Thyroid gland (tissue), 4 donors: ENCODE data around the gene TRIM50. TPM values are rescaled to one million over a fixed set of nuclear protein-coding genes. Genes with fewer than 3 reads are reported as not detected.

Source experiments
- DNase-seq, 2 donors: peaks; one replicate each; pipeline ENCODE4 v3.0.0-alpha.2; 2019
- H3K27ac ChIP-seq, 3 donors: fragments of 200-600 bp; sonication (generic); 1 replicate in 2 of 3; 2 replicates in 1 of 3; pipeline ENCODE4 v1.5.1; 2016 to 2019; ENCODE audit warnings: mild to moderate bottlenecking in 1 of 3, moderate library complexity in 1 of 3
- H3K27me3 ChIP-seq: fragments of 200-600 bp; sonication (generic); one replicate; pipeline ENCODE4 v1.5.1; 2019
- H3K36me3 ChIP-seq, 2 donors: fragments of 200-600 bp; sonication (generic); one replicate each; pipeline ENCODE4 v1.5.1; 2016 to 2019
- H3K4me1 ChIP-seq, 2 donors: fragments of 200-600 bp; sonication (generic); one replicate each; pipeline ENCODE4 v1.5.1; 2017 to 2019
- H3K4me3 ChIP-seq, 3 donors: fragments of 200-600 bp; sonication (generic); replicated peaks in 1 of 3; 1 replicate in 2 of 3; 2 replicates in 1 of 3; pipeline ENCODE4 v1.5.1; 2016; ENCODE audit warnings: mild to moderate bottlenecking in 1 of 3
- H3K9me3 ChIP-seq: fragments of 200-600 bp; sonication (generic); one replicate; pipeline ENCODE4 v1.5.1; 2017
- POLR2A ChIP-seq, 2 donors: fragments of 450-650 bp; IDR thresholded peaks; one replicate each; pipeline ENCODE4 v1.6.1; 2017; ENCODE audit warnings: antibody characterized with exemption in 2 of 2, mild to moderate bottlenecking in 2 of 2, moderate library complexity in 1 of 2
- WGBS, 2 donors: methylation state at CpG; one replicate each; pipeline ENCODE4 v1.1.5; 2017; 5-methylcytosine and 5-hydroxymethylcytosine counted together
- intact Hi-C: fragments of 100-400 bp; cut with DNase I; formaldehyde crosslinking; loops from one replicate; pipeline ENCODE4 v1.15.1; 2023
- total RNA-seq, 4 donors: library from RNA; depleted of rRNA; stranded (reverse); fragments of >200 nt; gene quantifications; one replicate each; pipeline ENCODE4 v1.2.3, GENCODE V29; 2016
- TF ChIP-seq, protein P1 (sequence below), 6 experiments: fragments of 200-600 bp in 3 of 6; fragments of 450-650 bp in 3 of 6; sonication (generic) in 3 of 6; IDR thresholded peaks; one replicate each; pipeline ENCODE4 v1.5.1; 2016 to 2019; ENCODE audit warnings: antibody characterized with exemption in 6 of 6, mild to moderate bottlenecking in 2 of 6, inconsistent platforms in 1 of 6, moderate library complexity in 1 of 6

TRIM50 gene
- total RNA-seq, 4 donors from 2014 or later: 1.0 to 1.7 (median 1.5) TPM; not detected in 1

DNA sequence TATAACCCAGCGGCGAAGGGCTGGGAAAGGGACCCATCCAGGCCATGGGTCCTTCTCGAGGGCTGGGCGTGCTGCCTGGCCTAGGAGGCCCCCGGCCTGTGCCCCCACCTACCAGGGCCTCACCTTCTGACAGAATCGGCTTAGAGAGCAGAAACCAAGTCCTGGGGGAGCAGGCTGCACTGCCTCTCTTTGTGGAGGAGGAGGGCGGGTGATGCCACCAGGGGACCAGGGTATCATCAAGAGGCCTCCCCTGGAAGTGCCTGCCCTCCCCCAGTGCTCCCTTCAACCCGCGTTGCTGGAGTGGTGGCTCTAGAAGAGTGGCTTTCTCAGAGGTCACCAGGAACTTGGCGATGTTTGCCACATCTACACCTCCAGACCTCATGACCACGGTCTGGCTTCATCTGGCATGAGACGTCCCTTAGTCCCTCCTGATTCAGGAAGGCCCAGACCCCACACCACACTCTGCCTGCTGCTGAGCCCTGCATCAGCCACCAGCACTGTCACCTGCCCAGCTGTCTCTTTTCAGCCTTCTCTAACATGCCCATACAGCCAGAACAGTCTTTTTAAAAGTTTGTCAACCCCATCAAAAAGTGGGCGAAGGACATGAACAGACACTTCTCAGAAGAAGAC lies 32.0 kb upstream of the TRIM50 start:
- Histone ChIP-seq H3K27ac (no peak overlapping the region), H3K27me3 (no peaks in the 10 kb centered on the region), H3K4me1 (peaks cover 15 to 17% of the 10 kb centered on the region in 2 donors), H3K4me3 (no peak overlapping the region), H3K36me3 (no peaks in the 10 kb centered on the region), H3K9me3 (no peaks in the 10 kb centered on the region)
- intact Hi-C loops: no loop called here
- 84 to 91% methylated on average over 11 to 13 of the region's 13 CpGs for WGBS, 2 donors
- DNase-seq: no peak
- TF ChIP-seq POLR2A (IDR thresholded peaks at IDR 0.05): no peak
- TF ChIP-seq, protein P1, sequence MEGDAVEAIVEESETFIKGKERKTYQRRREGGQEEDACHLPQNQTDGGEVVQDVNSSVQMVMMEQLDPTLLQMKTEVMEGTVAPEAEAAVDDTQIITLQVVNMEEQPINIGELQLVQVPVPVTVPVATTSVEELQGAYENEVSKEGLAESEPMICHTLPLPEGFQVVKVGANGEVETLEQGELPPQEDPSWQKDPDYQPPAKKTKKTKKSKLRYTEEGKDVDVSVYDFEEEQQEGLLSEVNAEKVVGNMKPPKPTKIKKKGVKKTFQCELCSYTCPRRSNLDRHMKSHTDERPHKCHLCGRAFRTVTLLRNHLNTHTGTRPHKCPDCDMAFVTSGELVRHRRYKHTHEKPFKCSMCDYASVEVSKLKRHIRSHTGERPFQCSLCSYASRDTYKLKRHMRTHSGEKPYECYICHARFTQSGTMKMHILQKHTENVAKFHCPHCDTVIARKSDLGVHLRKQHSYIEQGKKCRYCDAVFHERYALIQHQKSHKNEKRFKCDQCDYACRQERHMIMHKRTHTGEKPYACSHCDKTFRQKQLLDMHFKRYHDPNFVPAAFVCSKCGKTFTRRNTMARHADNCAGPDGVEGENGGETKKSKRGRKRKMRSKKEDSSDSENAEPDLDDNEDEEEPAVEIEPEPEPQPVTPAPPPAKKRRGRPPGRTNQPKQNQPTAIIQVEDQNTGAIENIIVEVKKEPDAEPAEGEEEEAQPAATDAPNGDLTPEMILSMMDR (IDR thresholded peaks at IDR 0.05): no peak

DNA sequence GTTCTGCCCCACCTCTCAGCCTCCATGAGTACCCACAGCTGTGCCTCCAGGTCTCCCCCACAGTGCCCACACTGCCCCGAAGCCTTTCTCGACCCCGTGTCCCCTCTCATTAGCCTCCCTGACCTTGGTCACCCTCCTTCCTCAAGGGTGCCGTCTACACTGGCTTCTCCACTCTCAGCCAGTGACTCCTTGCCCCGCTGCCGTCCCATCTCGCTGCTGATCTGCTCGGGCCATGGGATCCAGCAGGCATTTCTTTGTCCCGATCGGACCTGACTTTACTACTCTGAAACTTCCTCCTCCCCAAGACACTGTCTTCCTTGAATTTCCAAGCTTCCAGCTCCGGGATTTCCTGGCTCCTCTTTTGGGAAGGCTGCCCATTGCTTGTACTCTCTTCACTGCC lies 31.4 kb upstream of the TRIM50 start:
- TF ChIP-seq, protein P1 (IDR thresholded peaks at IDR 0.05): no peak
- TF ChIP-seq POLR2A (IDR thresholded peaks at IDR 0.05): no peak
- 80 to 82% methylated on average over 11 of the region's 11 CpGs for WGBS, 2 donors
- no peak overlapping the region for H3K27ac ChIP-seq

DNA sequence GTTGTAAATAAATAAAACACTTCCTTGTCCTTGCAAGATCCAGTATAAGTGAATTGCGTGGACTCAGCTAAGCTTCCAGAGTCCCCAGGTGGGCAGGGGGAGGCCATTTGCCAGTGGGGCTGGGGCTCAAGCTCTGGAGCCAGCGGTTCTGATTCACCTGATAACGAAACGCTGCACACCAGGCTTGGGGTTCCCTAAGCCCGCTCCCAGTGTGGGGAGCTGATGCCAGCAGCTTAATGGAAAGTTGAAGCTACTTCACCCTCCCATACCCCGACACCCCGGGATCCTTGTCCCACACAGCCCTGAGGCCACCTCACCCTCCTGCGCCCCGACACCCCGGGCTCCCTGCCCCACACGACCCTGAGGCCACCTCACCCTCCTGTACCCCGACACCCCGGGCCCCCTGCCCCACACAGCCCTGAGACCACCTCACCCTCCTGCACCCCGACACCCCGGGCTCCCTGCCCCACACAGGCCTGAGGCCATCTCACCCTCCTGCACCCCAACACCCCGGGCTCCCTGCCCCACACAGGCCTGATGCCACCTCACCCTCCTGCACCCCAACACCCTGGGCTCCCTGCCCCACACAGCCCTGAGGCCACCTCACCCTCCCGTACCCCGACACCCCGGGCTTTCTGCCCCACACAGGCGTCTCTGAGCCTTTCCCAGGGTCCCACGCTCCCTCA lies 30.9 kb upstream of the TRIM50 start:
- H3K9me3 ChIP-seq: no peaks in the 10 kb centered on the region
- no peaks in the 10 kb centered on the region for H3K27me3 ChIP-seq
- no peaks in the 10 kb centered on the region for H3K36me3 ChIP-seq
- no peak for TF ChIP-seq POLR2A (IDR thresholded peaks at IDR 0.05)
- TF ChIP-seq, protein P1 (IDR thresholded peaks at IDR 0.05): no peak
- no peak overlapping the region for H3K4me3 ChIP-seq
- peak overlapping the region; percentile 47 to 80 (median 67) for H3K27ac ChIP-seq
- H3K4me1 ChIP-seq: peaks cover 15 to 17% of the 10 kb centered on the region in 2 donors
- no peak for DNase-seq
- WGBS, 2 donors: 73 to 81% methylated on average over 18 to 21 of the region's 21 CpGs
- intact Hi-C loops: no loop called here

More for the DNA sequence above, 31.4 kb upstream of the TRIM50 start:
- no peaks in the 10 kb centered on the region for H3K36me3 ChIP-seq
- DNase-seq: no peak
- intact Hi-C loops: no loop called here
- no peaks in the 10 kb centered on the region for H3K9me3 ChIP-seq
- peaks cover 15 to 17% of the 10 kb centered on the region in 2 donors for H3K4me1 ChIP-seq
- H3K4me3 ChIP-seq: no peak overlapping the region
- H3K27me3 ChIP-seq: no peaks in the 10 kb centered on the region

DNA sequence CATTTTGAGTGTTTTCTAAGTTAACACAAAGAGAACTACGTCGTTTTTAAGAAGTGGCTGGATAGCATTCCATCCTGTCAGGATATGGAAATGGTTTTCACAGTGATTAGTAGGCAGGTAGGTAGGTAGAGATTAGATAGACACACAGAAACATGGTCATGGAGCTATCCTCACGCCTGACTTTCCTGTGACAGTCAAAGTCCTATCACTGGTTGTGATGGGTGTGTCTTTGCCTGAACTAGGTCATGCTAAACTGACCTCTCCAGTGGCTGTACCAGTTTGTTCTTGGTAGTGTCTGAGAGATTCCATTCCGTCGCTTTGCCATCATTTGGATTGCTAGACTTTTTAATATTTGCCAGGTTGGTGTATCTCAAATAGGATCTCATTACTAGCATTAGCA lies 28.3 kb upstream of the TRIM50 start:
- 62 to 63% methylated on average over 5 of the region's 5 CpGs for WGBS, 2 donors

More for the DNA sequence above, 28.3 kb upstream of the TRIM50 start:
- Histone ChIP-seq H3K4me3 (no peak overlapping the region), H3K9me3 (no peaks in the 10 kb centered on the region), H3K27ac (no peak overlapping the region), H3K36me3 (no peaks in the 10 kb centered on the region), H3K27me3 (no peaks in the 10 kb centered on the region), H3K4me1 (peaks cover 15 to 17% of the 10 kb centered on the region in 2 donors)
- intact Hi-C loops: no loop called here
- DNase-seq: no peak
- no peak for TF ChIP-seq POLR2A (IDR thresholded peaks at IDR 0.05)
- TF ChIP-seq, protein P1 (IDR thresholded peaks at IDR 0.05): no peak
